ENCODE results near the gene PGPEP1.

Gene PGPEP1

GRCh38 chr19:18293642-18294466 is 46.5 kb upstream of the PGPEP1 start:
- TF ChIP-seq, protein P1, sequence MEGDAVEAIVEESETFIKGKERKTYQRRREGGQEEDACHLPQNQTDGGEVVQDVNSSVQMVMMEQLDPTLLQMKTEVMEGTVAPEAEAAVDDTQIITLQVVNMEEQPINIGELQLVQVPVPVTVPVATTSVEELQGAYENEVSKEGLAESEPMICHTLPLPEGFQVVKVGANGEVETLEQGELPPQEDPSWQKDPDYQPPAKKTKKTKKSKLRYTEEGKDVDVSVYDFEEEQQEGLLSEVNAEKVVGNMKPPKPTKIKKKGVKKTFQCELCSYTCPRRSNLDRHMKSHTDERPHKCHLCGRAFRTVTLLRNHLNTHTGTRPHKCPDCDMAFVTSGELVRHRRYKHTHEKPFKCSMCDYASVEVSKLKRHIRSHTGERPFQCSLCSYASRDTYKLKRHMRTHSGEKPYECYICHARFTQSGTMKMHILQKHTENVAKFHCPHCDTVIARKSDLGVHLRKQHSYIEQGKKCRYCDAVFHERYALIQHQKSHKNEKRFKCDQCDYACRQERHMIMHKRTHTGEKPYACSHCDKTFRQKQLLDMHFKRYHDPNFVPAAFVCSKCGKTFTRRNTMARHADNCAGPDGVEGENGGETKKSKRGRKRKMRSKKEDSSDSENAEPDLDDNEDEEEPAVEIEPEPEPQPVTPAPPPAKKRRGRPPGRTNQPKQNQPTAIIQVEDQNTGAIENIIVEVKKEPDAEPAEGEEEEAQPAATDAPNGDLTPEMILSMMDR (conservative IDR thresholded peaks at IDR 0.05; ENCODE audit: low read depth, low read length): no peak
- DNase-seq (ENCODE audit: low read depth): no peak
- H3K4me3 ChIP-seq (ENCODE audit: low read depth, low read length): peak overlapping the region; percentile 69

DNA sequence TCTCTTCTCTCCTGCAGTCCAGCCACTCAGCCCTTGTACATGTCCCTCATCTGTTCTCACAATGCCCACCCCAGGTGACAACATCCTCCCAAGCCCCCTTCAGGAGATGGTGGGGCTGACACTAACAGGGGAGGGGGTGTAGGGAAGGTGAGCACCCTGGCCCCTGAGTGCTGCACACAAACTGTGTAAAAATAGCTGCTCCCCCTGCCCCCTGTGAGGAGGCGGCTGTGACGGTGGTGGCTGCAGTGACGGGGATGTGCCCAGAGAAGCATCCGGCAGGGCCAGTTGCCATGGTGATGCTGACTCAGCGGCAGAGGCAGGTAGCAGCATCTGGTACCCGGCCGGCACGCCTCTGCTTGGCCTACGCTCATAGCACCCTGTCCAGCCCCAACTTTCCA is 45.9 kb upstream of the PGPEP1 start:
- H3K4me3 ChIP-seq (ENCODE audit: low read depth, low read length): no peak overlapping the region
- DNase-seq (ENCODE audit: low read depth): no peak
- TF ChIP-seq, protein P1 (conservative IDR thresholded peaks at IDR 0.05; ENCODE audit: low read depth, low read length): no peak

DNA sequence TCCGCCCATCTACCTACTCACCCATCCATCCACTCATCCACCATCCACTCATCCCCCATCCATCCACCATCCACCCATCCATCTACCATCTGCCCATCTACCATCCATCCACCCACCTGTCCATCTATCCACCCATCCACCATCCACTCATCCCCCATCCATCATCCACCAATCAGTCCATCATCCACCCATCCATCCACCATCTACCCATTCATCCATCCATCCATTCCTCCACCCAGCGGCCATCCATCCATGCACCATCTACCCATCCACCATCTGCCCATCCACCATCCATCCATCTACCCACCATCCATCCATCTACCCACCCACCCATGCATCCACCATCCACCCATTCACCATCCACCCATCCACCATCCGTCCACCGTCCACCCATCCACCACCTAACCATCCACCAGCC is 45.4 kb upstream of the PGPEP1 start:
- TF ChIP-seq, protein P1 (conservative IDR thresholded peaks at IDR 0.05; ENCODE audit: low read depth, low read length): no peak
- DNase-seq (ENCODE audit: low read depth): no peak
- no peak overlapping the region for H3K4me3 ChIP-seq (ENCODE audit: low read depth, low read length)

DNA sequence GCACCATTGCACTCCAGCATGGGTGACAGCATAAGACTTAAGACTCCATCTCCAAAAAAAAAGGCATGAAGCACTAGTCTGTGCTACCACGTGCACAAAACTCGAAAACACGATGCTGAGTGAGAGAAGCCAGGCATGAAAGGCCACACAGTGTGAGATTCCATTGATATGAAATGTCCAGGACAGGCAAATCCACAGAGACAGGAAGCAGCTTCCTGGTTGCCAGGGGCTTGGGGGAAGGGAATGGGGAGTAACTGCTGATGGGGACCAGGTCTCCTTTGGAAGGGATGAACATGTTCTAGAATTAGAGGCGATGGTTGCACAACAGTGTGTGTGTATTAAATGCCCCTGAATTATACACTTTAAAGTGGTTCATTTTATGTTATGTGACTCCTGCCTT is 43.1 kb upstream of the PGPEP1 start:
- no peak overlapping the region for H3K4me3 ChIP-seq (ENCODE audit: low read depth, low read length)
- TF ChIP-seq, protein P1 (conservative IDR thresholded peaks at IDR 0.05; ENCODE audit: low read depth, low read length): no peak
- DNase-seq (ENCODE audit: low read depth): no peak

DNA sequence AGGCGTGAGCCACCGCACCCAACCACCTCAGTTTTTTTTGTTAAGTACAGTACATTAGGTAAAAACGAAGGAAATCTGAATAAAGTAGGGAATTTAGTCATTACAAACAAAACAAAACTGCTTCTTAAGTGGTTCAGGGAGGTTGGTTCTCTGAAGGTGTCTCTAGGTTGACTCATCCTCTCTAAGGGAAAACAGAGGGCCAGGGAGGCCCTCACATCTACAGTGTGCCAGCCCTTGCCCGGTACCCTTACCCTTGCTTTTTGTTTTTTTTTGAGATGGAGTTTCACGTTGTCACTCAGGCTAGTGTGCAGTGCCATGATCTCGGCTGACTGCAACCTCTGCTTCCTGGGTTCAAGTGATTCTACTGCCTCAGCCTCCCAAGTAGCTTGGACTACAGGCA is 41.8 kb upstream of the PGPEP1 start:
- DNase-seq (ENCODE audit: low read depth): no peak
- H3K4me3 ChIP-seq (ENCODE audit: low read depth, low read length): no peak overlapping the region
- TF ChIP-seq, protein P1 (conservative IDR thresholded peaks at IDR 0.05; ENCODE audit: low read depth, low read length): no peak

DNA sequence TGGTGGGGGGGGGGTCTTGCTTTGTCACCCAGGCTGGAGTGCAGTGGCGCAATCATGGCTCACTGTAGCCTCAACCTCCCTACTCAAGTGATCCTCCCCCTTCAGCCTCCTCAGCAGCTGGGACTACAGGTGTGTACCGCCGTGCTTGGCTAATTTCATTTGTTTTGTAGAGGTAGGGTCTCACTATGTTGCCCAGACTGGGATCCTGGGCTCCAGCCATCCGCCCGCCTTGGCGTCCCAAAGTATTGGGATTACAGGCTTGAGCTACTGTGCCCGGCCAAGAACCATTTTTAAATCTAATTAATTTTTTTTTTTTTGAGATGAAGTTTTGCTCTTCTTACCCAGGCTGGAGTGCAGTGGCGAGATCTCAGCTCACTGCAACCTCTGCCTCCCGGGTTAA is 40.7 kb upstream of the PGPEP1 start:
- no peak for DNase-seq (ENCODE audit: low read depth)
- TF ChIP-seq, protein P1 (conservative IDR thresholded peaks at IDR 0.05; ENCODE audit: low read depth, low read length): no peak
- no peak overlapping the region for H3K4me3 ChIP-seq (ENCODE audit: low read depth, low read length)

Data from choroid plexus epithelial cell (primary cell).